HCT116 (cell line): ENCODE data around the gene ZNF862. TPM values are rescaled to one million over a fixed set of nuclear protein-coding genes. Genes with fewer than 3 reads are reported as not detected.

ENCODE experiments used
- ATAC-seq: fragments of 200-7000 bp; cut with Tn5 transposase; 2 replicates; pipeline ENCODE4 v1.9.1; 2020; ENCODE audit warnings: mild to moderate bottlenecking, moderate library complexity
- BruUV-seq: library from RNA; stranded (reverse); fragments of 400-500 nt; replicated peaks from 2 replicates; lab custom pipeline; 2021; lab: Mats Ljungman, UMichigan
- CTCF ChIA-PET: fragments of 300-600 bp; sonication (Branson Sonifier 250); formaldehyde crosslinking; loops from one replicate; lab custom pipeline; 2021; ENCODE audit warnings: antibody characterized with exemption; lab: Charles Lee
- POLR2A ChIA-PET: fragments of 300-600, 350-600 bp; sonication (Branson Sonifier 250); formaldehyde crosslinking; loops from one replicate; lab custom pipeline; 2021; ENCODE audit warnings: antibody characterized with exemption; lab: Charles Lee
- RAD21 ChIA-PET, 2 experiments: fragments of 300-600 bp; sonication (Branson Sonifier 250); formaldehyde crosslinking; loops; one replicate each; lab custom pipeline; 2023; ENCODE audit warnings: low total read pairs in 2 of 2; ENCODE audit not compliant: uncharacterized antibody in 2 of 2, unreplicated experiment in 2 of 2, low non-redundant PET in 1 of 2; lab: Charles Lee
- DNase-seq: peaks from one replicate; pipeline ENCODE4 v3.0.0-alpha.2; 2010; ENCODE audit warnings: low read depth, low spot score
- H2AFZ ChIP-seq: fragments of 200-600 bp; shearing (Covaris generic), sonication (generic); 2 replicates; pipeline ENCODE4 v1.6.1; 2017; ENCODE audit warnings: low read depth, mixed run types, mixed read lengths, antibody characterized with exemption, low read length; ENCODE audit not compliant: poor library complexity, severe bottlenecking
- H3K27ac ChIP-seq: 2 replicates; pipeline ENCODE4 v1.5.1; 2012; ENCODE audit warnings: low read depth, low read length
- H3K27me3 ChIP-seq: fragments of 200-600 bp; sonication (generic); 2 replicates; pipeline ENCODE4 v1.6.1; 2016; ENCODE audit warnings: mixed run types, low read length, mixed read lengths; ENCODE audit not compliant: insufficient read depth
- H3K36me3 ChIP-seq, 2 experiments: fragments of 200-500 bp in 1 of 2; fragments of 200-600 bp in 1 of 2; sonication (Bioruptor generic) in 1 of 2; sonication (generic) in 1 of 2; 2 replicates each; pipeline versions ENCODE4 v1.5.1 to v1.6.1; 2014 to 2016; ENCODE audit warnings: low read length in 2 of 2, inconsistent platforms in 1 of 2, mixed read lengths in 1 of 2, mixed run types in 1 of 2; ENCODE audit not compliant: insufficient read depth in 2 of 2, control insufficient read depth in 1 of 2
- H3K4me1 ChIP-seq, 2 experiments: fragments of 200-600 bp in 1 of 2; sonication (generic) in 1 of 2; 2 replicates each; pipeline versions ENCODE4 v1.5.1 to v1.6.1; 2012 to 2017; ENCODE audit warnings: low read length in 2 of 2, inconsistent platforms in 1 of 2, mild to moderate bottlenecking in 1 of 2, mixed read lengths in 1 of 2, mixed run types in 1 of 2, moderate library complexity in 1 of 2; ENCODE audit not compliant: insufficient read depth in 2 of 2, control insufficient read depth in 1 of 2
- H3K4me2 ChIP-seq: fragments of 200-600 bp; sonication (generic); 2 replicates; pipeline ENCODE4 v1.6.1; 2017; ENCODE audit warnings: mixed run types, low read length, mixed read lengths
- H3K4me3 ChIP-seq, 2 experiments: fragments of 200-600 bp in 1 of 2; sonication (generic) in 1 of 2; replicated peaks in 1 of 2; 2 replicates each; pipeline ENCODE4 v1.5.1; 2011 to 2016; ENCODE audit warnings: low read length in 2 of 2, control low read depth in 1 of 2, low read depth in 1 of 2, mild to moderate bottlenecking in 1 of 2, mixed read lengths in 1 of 2, mixed run types in 1 of 2
- H3K79me2 ChIP-seq: fragments of 200-600 bp; sonication (generic); 2 replicates; pipeline ENCODE4 v1.6.1; 2017; ENCODE audit warnings: mild to moderate bottlenecking, mixed run types, low read length, moderate library complexity, mixed read lengths; ENCODE audit not compliant: insufficient read depth
- H3K9ac ChIP-seq: fragments of 200-600 bp; sonication (generic); 2 replicates; pipeline ENCODE4 v1.6.1; 2016; ENCODE audit warnings: low read length, mixed read lengths
- H3K9me2 ChIP-seq: fragments of 200-600 bp; sonication (generic), shearing (Covaris generic); 2 replicates; pipeline ENCODE4 v1.6.1; 2017; ENCODE audit warnings: mixed run types, mild to moderate bottlenecking, moderate library complexity; ENCODE audit not compliant: insufficient read depth
- H3K9me3 ChIP-seq, 2 experiments: fragments of 200-500 bp in 1 of 2; fragments of 200-600 bp in 1 of 2; sonication (Bioruptor generic) in 1 of 2; sonication (generic) in 1 of 2; 2 replicates each; pipeline ENCODE4 v1.6.1; 2014 to 2017; ENCODE audit warnings: low read length in 2 of 2, mixed read lengths in 2 of 2, inconsistent platforms in 1 of 2, low read depth in 1 of 2, mild to moderate bottlenecking in 1 of 2, mixed run types in 1 of 2, moderate library complexity in 1 of 2; ENCODE audit not compliant: control insufficient read depth in 1 of 2, insufficient read depth in 1 of 2
- H4K20me1 ChIP-seq: fragments of 200-600 bp; sonication (generic), shearing (Covaris generic); 2 replicates; pipeline ENCODE4 v1.6.1; 2017; ENCODE audit warnings: mixed run types, mild to moderate bottlenecking, moderate library complexity; ENCODE audit not compliant: insufficient read depth
- ATF3 ChIP-seq: IDR thresholded peaks from 2 replicates; pipeline ENCODE4 v1.6.1; 2012
- CEBPB ChIP-seq: IDR thresholded peaks from 2 replicates; pipeline ENCODE4 v1.6.1; 2012; ENCODE audit warnings: low read depth
- CTCF ChIP-seq, 3 experiments: fragments of 200-600 bp in 1 of 3; sonication (generic) in 1 of 3; IDR thresholded peaks in 2 of 3; conservative IDR thresholded peaks in 1 of 3; 2 replicates each; pipeline ENCODE4 v1.5.1; 2012 to 2017; ENCODE audit warnings: low read depth in 2 of 3, low read length in 2 of 3, antibody characterized with exemption in 1 of 3, borderline replicate concordance in 1 of 3, control low read depth in 1 of 3, mild to moderate bottlenecking in 1 of 3, mixed read lengths in 1 of 3, mixed run types in 1 of 3, moderate library complexity in 1 of 3; ENCODE audit not compliant: insufficient read depth in 1 of 3
- ELF1 ChIP-seq: IDR thresholded peaks from 2 replicates; pipeline ENCODE4 v1.6.1; 2012; ENCODE audit warnings: low read depth, borderline replicate concordance
- EZH2phosphoT487 ChIP-seq: fragments of 200-600 bp; IDR thresholded peaks from 2 replicates; pipeline ENCODE4 v1.6.1; 2018; ENCODE audit warnings: antibody characterized with exemption, borderline replicate concordance
- FOSL1 ChIP-seq: IDR thresholded peaks from 2 replicates; pipeline ENCODE4 v1.6.1; 2012; ENCODE audit warnings: low read depth
- JUND ChIP-seq: IDR thresholded peaks from 2 replicates; pipeline ENCODE4 v1.6.1; 2012
- MAX ChIP-seq: IDR thresholded peaks from 2 replicates; pipeline ENCODE4 v1.6.1; 2012
- POLR2A ChIP-seq: IDR thresholded peaks from 2 replicates; pipeline ENCODE4 v1.7.0; 2011; ENCODE audit warnings: borderline replicate concordance; ENCODE audit not compliant: insufficient read depth, insufficient read length; ENCODE audit errors: extremely low read depth
- POLR2AphosphoS5 ChIP-seq: IDR thresholded peaks from 2 replicates; pipeline ENCODE4 v1.6.1; 2011; ENCODE audit warnings: mild to moderate bottlenecking, low read depth, low read length, moderate library complexity
- RAD21 ChIP-seq: IDR thresholded peaks from 2 replicates; pipeline ENCODE4 v1.6.1; 2012; ENCODE audit warnings: low read depth, mild to moderate bottlenecking
- REST ChIP-seq: IDR thresholded peaks from 2 replicates; pipeline ENCODE4 v1.6.1; 2012; ENCODE audit warnings: low read depth
- SIN3A ChIP-seq: IDR thresholded peaks from 2 replicates; pipeline ENCODE4 v1.6.1; 2012; ENCODE audit warnings: low read depth
- SP1 ChIP-seq: IDR thresholded peaks from 2 replicates; pipeline ENCODE4 v1.6.1; 2012; ENCODE audit warnings: low read depth
- SRF ChIP-seq: IDR thresholded peaks from 2 replicates; pipeline ENCODE4 v1.6.1; 2012; ENCODE audit warnings: low read depth
- TCF7L2 ChIP-seq: IDR thresholded peaks from 2 replicates; pipeline ENCODE4 v1.7.0; 2011; ENCODE audit warnings: borderline replicate concordance, inconsistent platforms; ENCODE audit not compliant: insufficient read depth, insufficient read length; ENCODE audit errors: extremely low read depth
- ZFX ChIP-seq: fragments of 450-650 bp; IDR thresholded peaks from 2 replicates; pipeline ENCODE4 v1.6.1; 2017
- ZNF274 ChIP-seq: fragments of 200-500 bp; sonication (Bioruptor generic); IDR thresholded peaks from 2 replicates; pipeline ENCODE4 v1.6.1; 2014; ENCODE audit warnings: mild to moderate bottlenecking, low read depth, low read length, inconsistent platforms
- intact Hi-C: fragments of 100-400 bp; cut with micrococcal nuclease; formaldehyde crosslinking; loops from 2 replicates; pipeline ENCODE4 v1.10.0; 2022
- total RNA-seq: library from RNA; stranded (reverse); gene quantifications from one replicate; pipeline ENCODE4 v1.2.1, GENCODE V29; 2021; ENCODE audit not compliant: unreplicated experiment

ZNF862 gene
- total RNA-seq, 1 experiment from 2014 or later, result 8.5 TPM

GRCh38 chr7:149834601-149835000 is 3.6 kb upstream of the ZNF862 start:
- H3K27ac ChIP-seq, result no peak overlapping the region
- H3K4me1 ChIP-seq, result peaks cover 7 to 14% of the 10 kb centered on the region in 2 experiments; a peak in 3 of 4 replicates
- H3K9ac ChIP-seq, result no peak overlapping the region
- no peaks in the 10 kb centered on the region for H3K9me2 ChIP-seq
- peaks cover 8% of the 10 kb centered on the region; the same call in 1 of the 2 replicates for H3K79me2 ChIP-seq
- ChIA-PET POLR2A (no interaction called here), CTCF (no interaction called here), RAD21 (no interaction called here)
- no TSS peak for BruUV-seq
- no peak overlapping the region for H2AFZ ChIP-seq
- no peaks in the 10 kb centered on the region for H3K9me3 ChIP-seq
- intact Hi-C loops, result no loop called here
- H3K4me2 ChIP-seq, result no peak overlapping the region
- H3K27me3 ChIP-seq, result 0 out of 2 replicates have a peak, but pooled peaks cover 11% of the 10 kb centered on the region
- H3K36me3 ChIP-seq, result no peaks in the 10 kb centered on the region
- no peaks in the 10 kb centered on the region for H4K20me1 ChIP-seq
- DNase-seq (no peak), ATAC-seq (no peak)
- no peak for TF ChIP-seq CTCF (IDR thresholded peaks at IDR 0.05 in 2 of 3, conservative IDR thresholded peaks at IDR 0.05 in 1 of 3; ENCODE audit: borderline replicate concordance in 1 of 3, insufficient read depth in 1 of 3, low read depth in 2 of 3, low read length in 2 of 3)
- TF ChIP-seq ELF1, result no peak
- TF ChIP-seq JUND, result no peak
- no peak for TF ChIP-seq POLR2AphosphoS5
- no peak for TF ChIP-seq MAX
- no peak for TF ChIP-seq TCF7L2
- TF ChIP-seq EZH2phosphoT487, result no peak
- no peak for TF ChIP-seq SIN3A
- no peak for TF ChIP-seq ZFX
- TF ChIP-seq RAD21, result no peak
- no peak for TF ChIP-seq POLR2A
- TF ChIP-seq ATF3, result no peak
- TF ChIP-seq REST, result no peak
- no peak for TF ChIP-seq FOSL1
- TF ChIP-seq ZNF274, result no peak
- no peak for TF ChIP-seq CEBPB
- TF ChIP-seq SP1, result no peak
- no peak for TF ChIP-seq SRF
- no peak overlapping the region for H3K4me3 ChIP-seq
